GM10266 (cell line): ENCODE results near the gene PRKAA2.

ENCODE experiments used
- DNase-seq: peaks from one replicate; pipeline ENCODE4 v3.0.0; 2012; ENCODE audit errors: extremely low spot score
- CTCF ChIP-seq: IDR thresholded peaks from 2 replicates; pipeline ENCODE4 v1.5.1; 2012; ENCODE audit warnings: mild to moderate bottlenecking, low read depth; ENCODE audit not compliant: control insufficient read depth, insufficient read depth; ENCODE audit errors: missing control alignments

PRKAA2 gene

DNA sequence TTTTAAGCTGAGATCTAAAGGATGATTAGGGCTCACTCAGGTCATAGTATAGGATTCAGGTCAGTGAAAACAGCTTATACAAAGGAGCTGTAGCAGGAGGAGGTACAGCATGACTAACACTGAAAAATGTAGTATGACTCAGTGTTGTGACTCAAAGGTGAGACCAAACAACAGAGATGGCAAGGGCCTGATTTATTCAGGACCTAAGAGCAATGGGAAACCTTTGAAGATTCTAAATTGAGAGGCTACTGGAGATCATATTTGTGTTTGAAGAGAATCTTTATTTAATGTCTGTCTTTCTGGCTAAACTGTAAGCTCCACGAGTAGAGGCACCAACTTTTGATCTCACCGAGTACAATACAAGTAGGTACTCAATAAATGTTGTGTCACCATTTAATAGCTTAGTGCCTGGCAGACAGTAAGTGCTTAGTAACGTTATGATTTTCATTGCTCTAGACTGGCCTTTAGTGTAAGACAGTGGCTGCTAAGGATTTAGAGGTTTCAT lies 43.5 kb downstream of the PRKAA2 start:
- DNase-seq = no peak
- TF ChIP-seq CTCF = no peak

GRCh38 chr1:56696663-56697062 lies 51.5 kb downstream of the PRKAA2 start:
- TF ChIP-seq CTCF = no peak
- DNase-seq = no peak

DNA sequence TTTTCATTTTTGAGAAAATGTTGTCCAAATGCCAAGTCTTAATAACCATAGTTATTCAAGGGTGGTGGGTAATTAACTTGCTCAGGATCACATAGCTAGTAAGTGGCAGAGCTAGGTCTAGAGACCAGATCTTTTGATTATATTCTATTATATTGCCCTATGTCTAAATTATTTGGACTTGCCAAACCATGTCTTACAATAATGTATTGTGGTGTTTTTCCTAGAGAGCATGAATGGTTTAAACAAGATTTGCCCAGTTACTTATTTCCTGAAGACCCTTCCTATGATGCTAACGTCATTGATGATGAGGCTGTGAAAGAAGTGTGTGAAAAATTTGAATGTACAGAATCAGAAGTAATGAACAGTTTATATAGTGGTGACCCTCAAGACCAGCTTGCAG lies 58.6 kb downstream of the PRKAA2 start:
- no peak for DNase-seq
- TF ChIP-seq CTCF = no peak

GRCh38 chr1:56707379-56707778 lies 62.3 kb downstream of the PRKAA2 start:
- DNase-seq = no peak
- no peak for TF ChIP-seq CTCF

GRCh38 chr1:56709269-56709880 lies 64.3 kb downstream of the PRKAA2 start:
- TF ChIP-seq CTCF = peak; percentile 42
- DNase-seq = peak; percentile 17

- no peak for DNase-seq
- TF ChIP-seq CTCF = no peak
These were observed 64.9 kb downstream of the PRKAA2 start for GRCh38 chr1:56709995-56710394.

DNA sequence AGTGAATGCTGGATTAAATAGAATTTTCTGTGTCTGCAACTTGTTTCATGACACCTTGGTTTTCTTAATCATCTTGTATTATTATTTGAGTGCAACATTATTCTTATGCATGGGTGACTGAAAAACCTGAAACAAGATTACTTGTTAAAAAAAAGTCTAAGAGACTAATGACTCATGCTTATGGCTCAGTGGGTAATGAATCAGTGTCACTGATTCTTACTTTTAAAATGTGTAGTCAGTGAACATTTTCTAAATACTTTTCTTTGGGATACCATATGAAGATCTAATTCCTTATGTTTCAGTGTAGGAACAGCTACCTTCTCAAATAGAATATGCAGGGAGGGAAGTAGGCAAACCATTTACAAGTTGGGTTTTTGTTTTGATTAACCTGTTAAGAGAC lies 65.5 kb downstream of the PRKAA2 start:
- TF ChIP-seq CTCF = no peak
- DNase-seq = no peak
